DND-41 (cell line): ENCODE results near the gene TCERG1L.

Experiments
- ATAC-seq: fragments of 200-7000 bp; cut with Tn5 transposase; 3 replicates; pipeline ENCODE4 v1.9.1; 2021; ENCODE audit warnings: low read depth; ENCODE audit not compliant: insufficient read depth
- DNase-seq: peaks from one replicate; pipeline ENCODE4 v3.0.0-alpha.2; 2020
- H2AFZ ChIP-seq: 2 replicates; pipeline ENCODE4 v1.6.0; 2012; ENCODE audit warnings: low read depth, low read length
- H3K27ac ChIP-seq: 2 replicates; pipeline ENCODE4 v1.5.1; 2012; ENCODE audit warnings: low read length, inconsistent platforms
- H3K27me3 ChIP-seq: fragments of 200-600 bp; sonication (generic); 2 replicates; pipeline ENCODE4 v1.6.0; 2012; ENCODE audit warnings: low read length, mild to moderate bottlenecking, inconsistent platforms; ENCODE audit not compliant: insufficient read depth, poor library complexity
- H3K36me3 ChIP-seq: 2 replicates; pipeline ENCODE4 v1.5.1; 2012; ENCODE audit warnings: low read length, inconsistent platforms; ENCODE audit not compliant: insufficient read depth
- H3K4me1 ChIP-seq: 2 replicates; pipeline ENCODE4 v1.5.1; 2012; ENCODE audit warnings: mild to moderate bottlenecking, low read length; ENCODE audit not compliant: insufficient read depth
- H3K4me2 ChIP-seq: 2 replicates; pipeline ENCODE4 v1.6.0; 2012; ENCODE audit warnings: mild to moderate bottlenecking, moderate library complexity, low read length, inconsistent platforms; ENCODE audit not compliant: insufficient read depth
- H3K4me3 ChIP-seq, 2 experiments: fragments of 200-600 bp in 1 of 2; shearing (Covaris generic) in 1 of 2; 2 replicates each; pipeline ENCODE4 v1.5.1; 2012 to 2016; ENCODE audit warnings: inconsistent platforms in 2 of 2, low read length in 2 of 2, mild to moderate bottlenecking in 2 of 2, low read depth in 1 of 2, moderate library complexity in 1 of 2
- H3K79me2 ChIP-seq: 2 replicates; pipeline ENCODE4 v1.6.0; 2012; ENCODE audit warnings: low read length, inconsistent platforms; ENCODE audit not compliant: insufficient read depth
- H3K9ac ChIP-seq: 2 replicates; pipeline ENCODE4 v1.6.0; 2012; ENCODE audit warnings: low read depth, mild to moderate bottlenecking, inconsistent platforms, low read length, moderate library complexity
- H3K9me3 ChIP-seq: 2 replicates; pipeline ENCODE4 v1.5.1; 2012; ENCODE audit warnings: low read length, moderate library complexity, mild to moderate bottlenecking, inconsistent platforms; ENCODE audit not compliant: insufficient read depth, severe bottlenecking
- H4K20me1 ChIP-seq: 2 replicates; pipeline ENCODE4 v1.6.0; 2012; ENCODE audit warnings: low read length; ENCODE audit not compliant: insufficient read depth
- EZH2 ChIP-seq: IDR thresholded peaks from 3 replicates; pipeline ENCODE4 v1.6.1; 2012; ENCODE audit warnings: borderline replicate concordance, low read depth, mild to moderate bottlenecking, moderate library complexity, low read length, inconsistent platforms; ENCODE audit not compliant: severe bottlenecking
- TF ChIP-seq, protein P1 (sequence below): IDR thresholded peaks from 2 replicates; pipeline ENCODE4 v1.5.1; 2012; ENCODE audit warnings: borderline replicate concordance, low read length, moderate library complexity, mild to moderate bottlenecking; ENCODE audit not compliant: poor library complexity, severe bottlenecking; ENCODE audit errors: extremely low read depth

Gene TCERG1L

DNA sequence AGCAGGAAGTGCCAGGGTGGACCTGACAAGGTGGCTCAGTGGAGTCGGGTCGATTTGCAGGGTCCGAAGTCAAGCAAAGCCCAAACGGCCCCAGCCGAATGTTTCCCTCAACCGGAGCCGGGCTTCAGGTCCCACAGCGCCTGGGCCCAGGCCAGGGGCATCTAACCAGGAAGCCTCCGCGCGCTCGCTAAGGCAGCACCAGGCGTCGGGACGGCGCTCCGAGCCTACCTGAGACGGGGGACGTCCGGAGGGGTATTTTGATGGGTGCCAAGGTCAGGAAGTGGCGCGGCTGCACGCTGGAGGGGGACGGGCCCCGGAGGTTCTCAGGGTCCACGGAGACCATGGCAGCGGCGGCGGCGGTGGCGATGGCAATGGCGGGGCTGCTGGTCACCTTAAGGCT lies 51.5 kb downstream of the TCERG1L start:
- TF ChIP-seq, protein P1, sequence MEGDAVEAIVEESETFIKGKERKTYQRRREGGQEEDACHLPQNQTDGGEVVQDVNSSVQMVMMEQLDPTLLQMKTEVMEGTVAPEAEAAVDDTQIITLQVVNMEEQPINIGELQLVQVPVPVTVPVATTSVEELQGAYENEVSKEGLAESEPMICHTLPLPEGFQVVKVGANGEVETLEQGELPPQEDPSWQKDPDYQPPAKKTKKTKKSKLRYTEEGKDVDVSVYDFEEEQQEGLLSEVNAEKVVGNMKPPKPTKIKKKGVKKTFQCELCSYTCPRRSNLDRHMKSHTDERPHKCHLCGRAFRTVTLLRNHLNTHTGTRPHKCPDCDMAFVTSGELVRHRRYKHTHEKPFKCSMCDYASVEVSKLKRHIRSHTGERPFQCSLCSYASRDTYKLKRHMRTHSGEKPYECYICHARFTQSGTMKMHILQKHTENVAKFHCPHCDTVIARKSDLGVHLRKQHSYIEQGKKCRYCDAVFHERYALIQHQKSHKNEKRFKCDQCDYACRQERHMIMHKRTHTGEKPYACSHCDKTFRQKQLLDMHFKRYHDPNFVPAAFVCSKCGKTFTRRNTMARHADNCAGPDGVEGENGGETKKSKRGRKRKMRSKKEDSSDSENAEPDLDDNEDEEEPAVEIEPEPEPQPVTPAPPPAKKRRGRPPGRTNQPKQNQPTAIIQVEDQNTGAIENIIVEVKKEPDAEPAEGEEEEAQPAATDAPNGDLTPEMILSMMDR, result no peak
- no peak for TF ChIP-seq EZH2

GRCh38 chr10:131259535-131259934 lies 52.0 kb downstream of the TCERG1L start:
- H4K20me1 ChIP-seq, result no peaks in the 10 kb centered on the region
- ATAC-seq, result no peak
- no peaks in the 10 kb centered on the region for H3K27me3 ChIP-seq
- H3K27ac ChIP-seq, result no peak overlapping the region
- H3K4me2 ChIP-seq, result no peak overlapping the region
- H3K4me3 ChIP-seq, result no peak overlapping the region
- TF ChIP-seq EZH2, result no peak
- TF ChIP-seq, protein P1, result no peak
- no peak overlapping the region for H2AFZ ChIP-seq
- H3K36me3 ChIP-seq, result no peaks in the 10 kb centered on the region
- H3K79me2 ChIP-seq, result no peaks in the 10 kb centered on the region
- no peak overlapping the region for H3K9ac ChIP-seq
- no peak for DNase-seq
- no peaks in the 10 kb centered on the region for H3K4me1 ChIP-seq
- no peaks in the 10 kb centered on the region for H3K9me3 ChIP-seq

More for the DNA sequence above, 51.5 kb downstream of the TCERG1L start:
- no peak for ATAC-seq
- Histone ChIP-seq H3K9ac (no peak overlapping the region), H2AFZ (no peak overlapping the region), H3K4me2 (no peak overlapping the region), H3K4me3 (no peak overlapping the region), H4K20me1 (no peaks in the 10 kb centered on the region), H3K4me1 (no peaks in the 10 kb centered on the region), H3K9me3 (no peaks in the 10 kb centered on the region), H3K27ac (no peak overlapping the region), H3K27me3 (no peaks in the 10 kb centered on the region), H3K36me3 (no peaks in the 10 kb centered on the region), H3K79me2 (no peaks in the 10 kb centered on the region)
- no peak for DNase-seq

GRCh38 chr10:131258256-131258655 lies 53.3 kb downstream of the TCERG1L start:
- H3K79me2 ChIP-seq, result no peaks in the 10 kb centered on the region
- no peak overlapping the region for H2AFZ ChIP-seq
- no peak for TF ChIP-seq EZH2
- TF ChIP-seq, protein P1, result no peak
- no peak for DNase-seq
- no peaks in the 10 kb centered on the region; the same call in 1 of the 2 replicates for H4K20me1 ChIP-seq
- no peaks in the 10 kb centered on the region for H3K27me3 ChIP-seq
- H3K4me3 ChIP-seq, result no peak overlapping the region
- no peak overlapping the region for H3K9ac ChIP-seq
- H3K36me3 ChIP-seq, result no peaks in the 10 kb centered on the region
- H3K9me3 ChIP-seq, result no peaks in the 10 kb centered on the region
- ATAC-seq, result no peak
- H3K4me1 ChIP-seq, result no peaks in the 10 kb centered on the region
- H3K27ac ChIP-seq, result no peak overlapping the region
- no peak overlapping the region for H3K4me2 ChIP-seq

- no peaks in the 10 kb centered on the region; the same call in 1 of the 2 replicates for H4K20me1 ChIP-seq
- H3K27ac ChIP-seq, result no peak overlapping the region
- H3K4me1 ChIP-seq, result no peaks in the 10 kb centered on the region
- no peaks in the 10 kb centered on the region for H3K79me2 ChIP-seq
- H3K4me3 ChIP-seq, result no peak overlapping the region
- no peaks in the 10 kb centered on the region for H3K27me3 ChIP-seq
- H2AFZ ChIP-seq, result no peak overlapping the region
- no peak for TF ChIP-seq EZH2
- TF ChIP-seq, protein P1, result no peak
- H3K36me3 ChIP-seq, result no peaks in the 10 kb centered on the region
- ATAC-seq (no peak), DNase-seq (no peak)
- H3K4me2 ChIP-seq, result no peak overlapping the region
- H3K9me3 ChIP-seq, result no peaks in the 10 kb centered on the region
- H3K9ac ChIP-seq, result no peak overlapping the region
Observed at GRCh38 chr10:131257027-131257426, 54.5 kb downstream of the TCERG1L start.
